K562 (cell line): ENCODE measurements around the gene SEC14L3. TPM values are rescaled to one million over a fixed set of nuclear protein-coding genes. Genes with fewer than 3 reads are reported as not detected.

ENCODE experiments used
- BCOR ChIP-seq: fragments of 450-650 bp; IDR thresholded peaks from 2 replicates; pipeline ENCODE4 v1.6.1; 2016
- CHD2 ChIP-seq: IDR thresholded peaks from 2 replicates; pipeline ENCODE4 v1.6.1; 2011; ENCODE audit warnings: low read depth, low read length
- CHD7 ChIP-seq: fragments of 200-600 bp; sonication (generic); IDR thresholded peaks from one replicate; pipeline ENCODE4 v1.6.1; 2012; ENCODE audit warnings: mild to moderate bottlenecking, low read depth, low read length, inconsistent platforms
- CTCFL ChIP-seq: IDR thresholded peaks from 2 replicates; pipeline ENCODE4 v1.6.1; 2011; ENCODE audit warnings: borderline replicate concordance, low read depth, mild to moderate bottlenecking, moderate library complexity, low read length; ENCODE audit not compliant: insufficient read depth, poor library complexity, severe bottlenecking
- DPF2 ChIP-seq: fragments of 450-650 bp; IDR thresholded peaks from 2 replicates; pipeline ENCODE4 v1.6.1; 2016
- GATAD2A ChIP-seq: fragments of 450-650 bp; IDR thresholded peaks from 2 replicates; pipeline ENCODE4 v1.6.1; 2017
- KHSRP ChIP-seq: fragments of 450-650 bp; IDR thresholded peaks from 2 replicates; pipeline ENCODE4 v1.6.1; 2017
- RBM25 ChIP-seq: fragments of 200-400 bp; formaldehyde crosslinking; IDR thresholded peaks from 2 replicates; pipeline ENCODE4 v1.6.1; 2018; ENCODE audit warnings: low read length, low read depth, moderate library complexity; ENCODE audit not compliant: severe bottlenecking
- SMARCC2 ChIP-seq: fragments of 450-650 bp; IDR thresholded peaks from 2 replicates; pipeline ENCODE4 v1.6.1; 2017; ENCODE audit warnings: antibody characterized with exemption, moderate library complexity, mild to moderate bottlenecking, low read depth
- XRCC5 ChIP-seq: fragments of 200-400 bp; formaldehyde crosslinking; IDR thresholded peaks from 2 replicates; pipeline ENCODE4 v1.6.1; 2017; ENCODE audit warnings: low read depth, mild to moderate bottlenecking, low read length
- ZNF696 ChIP-seq: fragments of 250-450 bp; sonication (Bioruptor Pico); conservative IDR thresholded peaks from 2 replicates; pipeline ENCODE4 v1.4.0; 2020; ENCODE audit warnings: mild to moderate bottlenecking, moderate library complexity
- ZNF785 ChIP-seq: fragments of 250-450 bp; sonication (Bioruptor Pico); IDR thresholded peaks from 2 replicates; pipeline ENCODE4 v1.4.0; 2020; ENCODE audit warnings: mild to moderate bottlenecking
- ZZZ3 ChIP-seq: fragments of 450-650 bp; IDR thresholded peaks from 2 replicates; pipeline ENCODE4 v1.6.1; 2016; ENCODE audit warnings: antibody characterized with exemption, mild to moderate bottlenecking, moderate library complexity
- polyA plus RNA-seq, 8 experiments: library from polyadenylated mRNA; depleted of rRNA in 4 of 8; stranded (reverse) in 5 of 8; unstranded in 3 of 8; fragments of >200 nt; fragmentation: Nextera tagmentation in 2 of 8; fragmentation: Illumina TruSeq in 1 of 8; extraction: Ambion mirVana in 2 of 8; extraction: Trizol in 1 of 8; gene quantifications; 2 replicates each; pipeline versions ENCODE4 v1.2.1 to v1.2.3, GENCODE V29; 2011 to 2014; ENCODE audit warnings: inconsistent platforms in 1 of 8, missing spikeins in 1 of 8
- total RNA-seq, 7 experiments: library from RNA; depleted of rRNA in 6 of 7; stranded (reverse); fragments of >200 nt in 6 of 7; fragmentation: Illumina TruSeq in 2 of 7; extraction: Trizol in 2 of 7; gene quantifications; 2 replicates each; pipeline versions ENCODE4 v1.2.1 to v1.2.3, GENCODE V29; 2011 to 2021; ENCODE audit warnings: low replicate concordance in 1 of 7

Gene SEC14L3
- total and polyA plus RNA-seq, 9 of the 15 experiments (the other 6 are each of a cell fraction or from before 2014, with no cell fraction given), result not detected

GRCh38 chr22:30426388-30427353 lies 45.1 kb downstream of the SEC14L3 start (continued):
- TF ChIP-seq CHD7, result no peak
- no peak for TF ChIP-seq ZNF696 (CRISPR knock-in tag)
- no peak for TF ChIP-seq ZNF785 (CRISPR knock-in tag)
- TF ChIP-seq RBM25, result peak; percentile 96
- no peak for TF ChIP-seq KHSRP
- no peak for TF ChIP-seq GATAD2A
- TF ChIP-seq BCOR, result peak; percentile 90
- TF ChIP-seq XRCC5, result 0 out of 2 replicates have a peak, but pooled peaks have one; percentile 27
- no peak for TF ChIP-seq CHD2
- TF ChIP-seq SMARCC2, result no peak
- TF ChIP-seq DPF2, result no peak
- peak; percentile 75 for TF ChIP-seq CTCFL
- TF ChIP-seq ZZZ3, result no peak
